A549 (cell line): ENCODE results near the gene TMEM120A. TPM values are rescaled to one million over a fixed set of nuclear protein-coding genes. Genes with fewer than 3 reads are reported as not detected.

ENCODE experiments used
- ATAC-seq, 2 experiments: fragments of 200-7000 bp in 1 of 2; fragments of >200 bp in 1 of 2; cut with Nextera tagmentation in 1 of 2; cut with Tn5 transposase in 1 of 2; 3 replicates each; pipeline versions ENCODE4 v1.8.0 to v1.9.1; 2018 to 2020; ENCODE audit warnings: mild to moderate bottlenecking in 1 of 2, moderate library complexity in 1 of 2
- CTCF ChIA-PET: fragments of 300-600 bp; sonication (Branson Sonifier 250); formaldehyde crosslinking; extraction: SDS; loops from one replicate; lab custom pipeline; 2021; ENCODE audit warnings: antibody characterized with exemption, inconsistent platforms; lab: Yijun Ruan, JAX
- POLR2A ChIA-PET: fragments of 350-600 bp; formaldehyde crosslinking; extraction: SDS; loops from one replicate; lab custom pipeline; 2021; ENCODE audit warnings: antibody characterized with exemption, inconsistent platforms; lab: Yijun Ruan, JAX
- DNase-seq, 2 experiments: peaks; one replicate each; pipeline versions ENCODE4 v3.0.0 to v3.0.0-alpha.2; 2011 to 2016; ENCODE audit warnings: low read depth in 1 of 2, low spot score in 1 of 2
- FAIRE-seq: peaks from 2 replicates; lab custom pipeline; 2011; peaks lifted over from hg19 to GRCh38; lab: Jason Lieb, UNC
- H3K27ac ChIP-seq, 2 experiments: fragments of >200 bp; sonication (Bioruptor Twin); formaldehyde crosslinking; 3 replicates each; pipeline ENCODE4 v1.5.1; 2016 to 2017
- H3K4me1 ChIP-seq: fragments of >200 bp; sonication (Bioruptor Twin); formaldehyde crosslinking; 3 replicates; pipeline ENCODE4 v1.6.1; 2016
- H3K4me2 ChIP-seq: fragments of >200 bp; sonication (Bioruptor Twin); formaldehyde crosslinking; 3 replicates; pipeline ENCODE4 v1.6.1; 2016
- H3K4me3 ChIP-seq: fragments of >200 bp; sonication (Bioruptor Twin); formaldehyde crosslinking; 3 replicates; pipeline ENCODE4 v1.5.1; 2016
- H3K9me3 ChIP-seq: fragments of >200 bp; sonication (Bioruptor Twin); formaldehyde crosslinking; 3 replicates; pipeline ENCODE4 v1.6.1; 2016
- ATOH8 ChIP-seq: fragments of 250-450 bp; sonication (Bioruptor Pico); IDR thresholded peaks from 2 replicates; pipeline ENCODE4 v1.5.0; 2020; ENCODE audit warnings: low read depth, mild to moderate bottlenecking, moderate library complexity
- BHLHE40 ChIP-seq: IDR thresholded peaks from 2 replicates; pipeline ENCODE4 v1.6.1; 2012; ENCODE audit warnings: low read depth, low read length, inconsistent platforms
- ELK1 ChIP-seq: fragments of 150-350 bp; IDR thresholded peaks from 2 replicates; pipeline ENCODE4 v1.6.1; 2014; ENCODE audit warnings: low read depth, mild to moderate bottlenecking, low read length
- EP300 ChIP-seq, 2 experiments: fragments of >200 bp; sonication (Bioruptor Twin); formaldehyde crosslinking; IDR thresholded peaks; 2 replicates in 1 of 2; 3 replicates in 1 of 2; pipeline ENCODE4 v1.6.1; 2016 to 2017
- FOXS1 ChIP-seq: fragments of 250-450 bp; sonication (Bioruptor Pico); IDR thresholded peaks from 2 replicates; pipeline ENCODE4 v1.5.0; 2020; ENCODE audit warnings: mild to moderate bottlenecking, moderate library complexity
- HES2 ChIP-seq: fragments of >200 bp; sonication (Bioruptor Twin); formaldehyde crosslinking; IDR thresholded peaks from 2 replicates; pipeline ENCODE4 v1.6.1; 2016
- HEYL ChIP-seq: fragments of 250-450 bp; sonication (Bioruptor Pico); IDR thresholded peaks from 2 replicates; pipeline ENCODE4 v1.8.0; 2021; ENCODE audit warnings: mild to moderate bottlenecking, moderate library complexity
- HMGXB4 ChIP-seq: fragments of 250-450 bp; sonication (Bioruptor Pico); IDR thresholded peaks from 2 replicates; pipeline ENCODE4 v1.5.0; 2021; ENCODE audit warnings: mild to moderate bottlenecking, moderate library complexity, borderline replicate concordance
- HOXB5 ChIP-seq: fragments of 250-450 bp; sonication (Bioruptor Pico); IDR thresholded peaks from 2 replicates; pipeline ENCODE4 v1.5.0; 2020; ENCODE audit warnings: mild to moderate bottlenecking, moderate library complexity
- JUN ChIP-seq, 2 experiments: fragments of >200 bp; sonication (Bioruptor Twin); formaldehyde crosslinking; IDR thresholded peaks; 2 replicates in 1 of 2; 3 replicates in 1 of 2; pipeline ENCODE4 v1.6.1; 2016 to 2017
- JUNB ChIP-seq: fragments of >200 bp; sonication (Bioruptor Twin); formaldehyde crosslinking; IDR thresholded peaks from 2 replicates; pipeline ENCODE4 v1.6.1; 2016
- KDM5A ChIP-seq: fragments of 200-600 bp; sonication (generic); IDR thresholded peaks from 2 replicates; pipeline ENCODE4 v1.6.1; 2016; ENCODE audit warnings: antibody characterized with exemption, mild to moderate bottlenecking
- MAFK ChIP-seq: fragments of 450-650 bp; IDR thresholded peaks from 2 replicates; pipeline ENCODE4 v1.6.1; 2014; ENCODE audit not compliant: partially characterized antibody
- MAZ ChIP-seq: fragments of 150-350 bp; IDR thresholded peaks from 2 replicates; pipeline ENCODE4 v1.6.1; 2014; ENCODE audit warnings: antibody characterized with exemption, low read depth, low read length, borderline replicate concordance
- MYC ChIP-seq: IDR thresholded peaks from 2 replicates; pipeline ENCODE4 v1.6.1; 2012; ENCODE audit warnings: mild to moderate bottlenecking, inconsistent platforms, low read length, improper control_type of control experiment, borderline replicate concordance
- PBX3 ChIP-seq: IDR thresholded peaks from 2 replicates; pipeline ENCODE4 v1.6.1; 2012
- POLR2A ChIP-seq: IDR thresholded peaks from 2 replicates; pipeline ENCODE4 v1.6.1; 2012; ENCODE audit warnings: mild to moderate bottlenecking, low read length
- RARB ChIP-seq: fragments of 250-450 bp; sonication (Bioruptor Pico); IDR thresholded peaks from 2 replicates; pipeline ENCODE4 v1.8.0; 2021; ENCODE audit warnings: mild to moderate bottlenecking, moderate library complexity
- RNF2 ChIP-seq: fragments of 200-600 bp; sonication (generic); IDR thresholded peaks from 2 replicates; pipeline ENCODE4 v1.6.1; 2016; ENCODE audit warnings: low read depth, mild to moderate bottlenecking, antibody characterized with exemption, moderate library complexity, borderline replicate concordance
- TFCP2L1 ChIP-seq: fragments of 250-450 bp; sonication (Bioruptor Pico); IDR thresholded peaks from 2 replicates; pipeline ENCODE4 v1.5.0; 2021; ENCODE audit warnings: mild to moderate bottlenecking
- TP53 ChIP-seq: fragments of 250-450 bp; sonication (Bioruptor Pico); IDR thresholded peaks from 2 replicates; pipeline ENCODE4 v1.5.0; 2021; ENCODE audit warnings: mild to moderate bottlenecking, moderate library complexity
- USF2 ChIP-seq: fragments of 450-650 bp; IDR thresholded peaks from 2 replicates; pipeline ENCODE4 v1.6.1; 2014; ENCODE audit warnings: antibody characterized with exemption
- ZFP36 ChIP-seq: fragments of 450-650 bp; IDR thresholded peaks from 2 replicates; pipeline ENCODE4 v1.6.1; 2014; ENCODE audit warnings: borderline replicate concordance; ENCODE audit not compliant: partially characterized antibody
- ZNF302 ChIP-seq: fragments of 250-450 bp; sonication (Bioruptor Pico); IDR thresholded peaks from 2 replicates; pipeline ENCODE4 v1.9.0; 2021; ENCODE audit warnings: inconsistent platforms, mild to moderate bottlenecking, moderate library complexity
- WGBS: methylation state at CpG from one replicate; pipeline ENCODE4 v1.1.6; 2017; ENCODE audit errors: missing lambda C conversion rate; 5-methylcytosine and 5-hydroxymethylcytosine counted together
- polyA plus RNA-seq, 4 experiments: library from polyadenylated mRNA; depleted of rRNA in 3 of 4; stranded (reverse); fragments of >200 nt; fragmentation: RNase III in 1 of 4; extraction: RNeasy Plus Mini Kit Qiagen cat#74134 plus additional on column Dnase treatment in 1 of 4; gene quantifications; 2 replicates in 3 of 4; 3 replicates in 1 of 4; pipeline ENCODE4 v1.2.3, GENCODE V29; 2011 to 2017

The TMEM120A gene
- polyA plus RNA-seq, 2 of the 4 experiments (the other 2 are of a cell fraction), result 46.0 to 53.8 TPM

GRCh38 chr7:76002139-76002538, 7.7 kb upstream of the TMEM120A start:
- Histone ChIP-seq H3K4me3 (no peak overlapping the region), H3K9me3 (no peaks in the 10 kb centered on the region), H3K4me2 (no peak overlapping the region), H3K27ac (no peak overlapping the region), H3K4me1 (no peaks in the 10 kb centered on the region)
- TF ChIP-seq JUN (IDR thresholded peaks at IDR 0.05) (no peak), MYC (no peak), TP53 (CRISPR knock-in tag) (no peak), HOXB5 (CRISPR knock-in tag) (no peak), TFCP2L1 (no peak), BHLHE40 (no peak), ATOH8 (no peak), ZFP36 (no peak), POLR2A (no peak), EP300 (IDR thresholded peaks at IDR 0.05) (no peak), RARB (CRISPR knock-in tag) (no peak), ZNF302 (CRISPR knock-in tag) (no peak), MAZ (no peak), JUNB (no peak), RNF2 (no peak), KDM5A (no peak), HES2 (no peak), HEYL (no peak), USF2 (no peak)
- DNase-seq (no peak), ATAC-seq (no peak; a peak in 1 of 6 replicates), FAIRE-seq (no peak)
- CTCF ChIA-PET, result interaction anchor here (1.7 to 2.6 kb wide), 3 partner anchors 10 to 136 kb away, joined by 4 to 9 read pairs (median 6); no protein-coding TSS in a partner anchor
- 96% methylated on average over 6 of the region's 6 CpGs for WGBS
- POLR2A ChIA-PET, result interaction anchor here (1.6 kb wide), 1 partner anchor 46 kb away, joined by 3 read pairs; the partner anchor contains the start of genes MDH2 and STYXL1

- CTCF ChIA-PET, result interaction anchor here (1.8 to 2.6 kb wide), 2 partner anchors 20 kb away, joined by 9 read pairs; no protein-coding TSS in a partner anchor
- POLR2A ChIA-PET, result no interaction called here
- WGBS, result 92% methylated on average over 11 of the region's 11 CpGs
- Histone ChIP-seq H3K4me1 (no peaks in the 10 kb centered on the region), H3K9me3 (no peaks in the 10 kb centered on the region), H3K4me3 (no peak overlapping the region), H3K4me2 (no peak overlapping the region), H3K27ac (no peak overlapping the region)
- FAIRE-seq (no peak), DNase-seq (no peak), ATAC-seq (peak in 1 of 2 experiments; percentile 41; a peak in 1 of 6 replicates)
- TF ChIP-seq BHLHE40 (no peak), RARB (CRISPR knock-in tag) (no peak), MAFK (no peak), HMGXB4 (CRISPR knock-in tag) (no peak), MYC (no peak), ELK1 (no peak), PBX3 (no peak), FOXS1 (CRISPR knock-in tag) (no peak)
These were observed 6.2 kb upstream of the TMEM120A start for GRCh38 chr7:76000566-76000965.
